Astrocyte (in vitro differentiated cells and primary cell): Measurements from ENCODE around the gene PHYKPL. TPM values are rescaled to one million over a fixed set of nuclear protein-coding genes. Genes with fewer than 3 reads are reported as not detected.

ENCODE experiments used
- DNase-seq: peaks from one replicate; pipeline ENCODE4 v3.0.0-alpha.2; 2010; ENCODE audit warnings: low read depth
- FAIRE-seq: peaks from 2 replicates; lab custom pipeline; 2011; peaks lifted over from hg19 to GRCh38; lab: Jason Lieb, UNC
- H2AFZ ChIP-seq: 2 replicates; pipeline ENCODE4 v1.6.0; 2012; ENCODE audit warnings: low read depth, low read length, inconsistent platforms
- H3K27ac ChIP-seq: 2 replicates; pipeline ENCODE4 v1.5.1; 2011; ENCODE audit warnings: low read depth, low read length, inconsistent platforms
- H3K27me3 ChIP-seq: 2 replicates; pipeline ENCODE4 v1.6.0; 2011; ENCODE audit warnings: low read length, inconsistent platforms; ENCODE audit not compliant: insufficient read depth
- H3K36me3 ChIP-seq: 2 replicates; pipeline ENCODE4 v1.5.1; 2011; ENCODE audit warnings: low read length, inconsistent platforms; ENCODE audit not compliant: insufficient read depth
- H3K4me1 ChIP-seq: 2 replicates; pipeline ENCODE4 v1.5.1; 2011; ENCODE audit warnings: low read length, inconsistent platforms; ENCODE audit not compliant: insufficient read depth
- H3K4me2 ChIP-seq: 2 replicates; pipeline ENCODE4 v1.6.0; 2012; ENCODE audit warnings: low read length, inconsistent platforms
- H3K4me3 ChIP-seq: 2 replicates; pipeline ENCODE4 v1.5.1; 2011; ENCODE audit warnings: low read depth, mild to moderate bottlenecking, low read length, inconsistent platforms; ENCODE audit not compliant: insufficient read depth
- H3K79me2 ChIP-seq: 2 replicates; pipeline ENCODE4 v1.6.0; 2012; ENCODE audit warnings: mild to moderate bottlenecking, low read length, inconsistent platforms; ENCODE audit not compliant: insufficient read depth
- H3K9ac ChIP-seq: 2 replicates; pipeline ENCODE4 v1.6.0; 2012; ENCODE audit warnings: mild to moderate bottlenecking, low read length, inconsistent platforms
- H3K9me3 ChIP-seq: 2 replicates; pipeline ENCODE4 v1.5.1; 2012; ENCODE audit warnings: low read depth, mild to moderate bottlenecking, low read length, inconsistent platforms; ENCODE audit not compliant: insufficient read depth
- H4K20me1 ChIP-seq: 2 replicates; pipeline ENCODE4 v1.6.0; 2012; ENCODE audit warnings: low read length, inconsistent platforms; ENCODE audit not compliant: insufficient read depth
- H3K27ac Mint-ChIP-seq: one replicate; pipeline ENCODE4 v1.8.0; 2021; ENCODE audit warnings: mild to moderate bottlenecking, mixed read lengths; ENCODE audit not compliant: unreplicated experiment
- H3K27me3 Mint-ChIP-seq: one replicate; pipeline ENCODE4 v1.8.0; 2021; ENCODE audit warnings: low read depth, mixed read lengths; ENCODE audit not compliant: unreplicated experiment
- H3K36me3 Mint-ChIP-seq: one replicate; pipeline ENCODE4 v1.8.0; 2021; ENCODE audit warnings: low read depth, mixed read lengths; ENCODE audit not compliant: unreplicated experiment
- H3K4me1 Mint-ChIP-seq: one replicate; pipeline ENCODE4 v1.8.0; 2021; ENCODE audit warnings: low read depth, mixed read lengths; ENCODE audit not compliant: unreplicated experiment
- H3K4me3 Mint-ChIP-seq: one replicate; pipeline ENCODE4 v1.8.0; 2021; ENCODE audit warnings: mild to moderate bottlenecking, moderate library complexity, mixed read lengths; ENCODE audit not compliant: unreplicated experiment
- H3K9me3 Mint-ChIP-seq: one replicate; pipeline ENCODE4 v1.8.0; 2021; ENCODE audit warnings: mild to moderate bottlenecking, mixed read lengths; ENCODE audit not compliant: unreplicated experiment
- CTCF ChIP-seq: IDR thresholded peaks from 2 replicates; pipeline ENCODE4 v1.5.1; 2011; ENCODE audit warnings: low read depth, mild to moderate bottlenecking, inconsistent platforms, low read length, moderate library complexity; ENCODE audit not compliant: insufficient read depth
- EZH2 ChIP-seq: IDR thresholded peaks from 2 replicates; pipeline ENCODE4 v1.6.1; 2012; ENCODE audit warnings: mild to moderate bottlenecking, low read length, inconsistent platforms; ENCODE audit not compliant: insufficient read depth
- total RNA-seq: library from RNA; stranded (reverse); gene quantifications from 2 replicates; pipeline ENCODE4 v1.2.1, GENCODE V29; 2021

The PHYKPL gene
- total RNA-seq, 1 donor from 2014 or later, result 26.5 TPM

DNA sequence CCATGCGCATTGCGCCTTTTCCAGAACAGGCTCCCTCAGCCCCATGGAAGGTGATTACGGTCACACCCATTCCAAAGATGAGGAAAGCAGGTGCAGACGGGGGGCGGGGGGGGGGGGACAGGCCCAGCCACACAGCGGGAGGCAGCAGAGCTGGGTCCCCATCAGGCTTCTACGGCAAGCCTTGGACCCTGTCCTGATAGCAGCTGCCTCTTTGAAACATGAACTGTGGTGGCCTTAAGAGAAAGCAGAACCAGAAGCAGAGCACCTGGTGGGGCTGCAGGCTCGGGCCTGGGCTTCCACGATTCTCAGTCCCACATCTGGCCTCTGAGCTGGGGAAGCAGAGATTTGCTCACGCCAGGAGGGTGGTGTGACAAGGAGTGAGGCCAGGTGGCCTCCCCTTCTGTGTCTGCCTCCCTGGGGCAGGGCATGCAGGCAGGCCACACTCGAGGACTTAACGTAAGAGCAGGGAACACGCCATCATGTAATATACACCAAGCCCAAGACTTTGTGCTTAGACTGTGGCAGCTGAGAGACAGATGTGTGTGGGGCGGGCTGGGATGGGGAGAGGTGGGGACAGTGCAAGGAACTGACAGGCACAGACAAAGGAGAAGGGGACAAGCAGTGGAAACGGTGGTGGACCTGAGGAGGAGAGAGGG is 14.2 kb upstream of the PHYKPL start:
- Mint-ChIP-seq H3K4me3 (no peak overlapping the region), H3K27ac (no peak overlapping the region), H3K4me1 (peaks cover 2% of the 10 kb centered on the region), H3K36me3 (no peaks in the 10 kb centered on the region), H3K9me3 (no peaks in the 10 kb centered on the region), H3K27me3 (peaks cover 16% of the 10 kb centered on the region)
- TF ChIP-seq CTCF (no peak), EZH2 (no peak)
- Histone ChIP-seq H3K4me3 (no peak overlapping the region), H3K9me3 (no peaks in the 10 kb centered on the region), H3K9ac (no peak overlapping the region), H3K36me3 (no peaks in the 10 kb centered on the region), H3K4me2 (no peak overlapping the region), H3K27ac (no peak overlapping the region), H3K4me1 (no peaks in the 10 kb centered on the region), H4K20me1 (no peaks in the 10 kb centered on the region), H3K79me2 (no peaks in the 10 kb centered on the region), H3K27me3 (no peaks in the 10 kb centered on the region), H2AFZ (no peak overlapping the region)
- DNase-seq (no peak), FAIRE-seq (no peak)

DNA sequence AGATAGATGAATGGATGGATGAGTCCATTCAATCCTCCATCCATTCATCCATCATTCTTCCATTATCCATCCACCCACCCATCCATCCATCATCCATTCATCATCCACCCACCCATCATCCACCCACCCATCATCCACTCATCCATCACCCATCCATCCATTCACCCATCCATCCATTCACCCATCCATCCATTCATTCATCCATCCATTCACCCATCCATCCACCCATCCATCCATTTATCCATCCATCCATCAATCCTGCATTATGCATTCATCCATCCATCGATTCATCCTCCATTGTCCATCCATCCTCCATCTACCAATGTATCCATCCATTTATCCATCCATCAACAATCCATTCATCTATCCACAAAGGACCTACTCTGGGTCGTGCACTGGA is 12.8 kb upstream of the PHYKPL start:
- Mint-ChIP-seq H3K4me3 (no peak overlapping the region), H3K9me3 (no peaks in the 10 kb centered on the region), H3K27me3 (peaks cover 16% of the 10 kb centered on the region), H3K36me3 (no peaks in the 10 kb centered on the region), H3K27ac (no peak overlapping the region), H3K4me1 (peaks cover 2% of the 10 kb centered on the region)
- no peaks in the 10 kb centered on the region for H3K9me3 ChIP-seq
- H3K27ac ChIP-seq, result no peak overlapping the region
- H3K79me2 ChIP-seq, result no peaks in the 10 kb centered on the region
- H3K4me2 ChIP-seq, result no peak overlapping the region
- no peak overlapping the region for H3K4me3 ChIP-seq
- H4K20me1 ChIP-seq, result no peaks in the 10 kb centered on the region
- H3K4me1 ChIP-seq, result no peaks in the 10 kb centered on the region
- FAIRE-seq (no peak), DNase-seq (no peak)
- no peak for TF ChIP-seq EZH2
- TF ChIP-seq CTCF, result no peak
- H2AFZ ChIP-seq, result no peak overlapping the region
- no peaks in the 10 kb centered on the region for H3K36me3 ChIP-seq
- no peak overlapping the region for H3K9ac ChIP-seq
- H3K27me3 ChIP-seq, result no peaks in the 10 kb centered on the region

DNA sequence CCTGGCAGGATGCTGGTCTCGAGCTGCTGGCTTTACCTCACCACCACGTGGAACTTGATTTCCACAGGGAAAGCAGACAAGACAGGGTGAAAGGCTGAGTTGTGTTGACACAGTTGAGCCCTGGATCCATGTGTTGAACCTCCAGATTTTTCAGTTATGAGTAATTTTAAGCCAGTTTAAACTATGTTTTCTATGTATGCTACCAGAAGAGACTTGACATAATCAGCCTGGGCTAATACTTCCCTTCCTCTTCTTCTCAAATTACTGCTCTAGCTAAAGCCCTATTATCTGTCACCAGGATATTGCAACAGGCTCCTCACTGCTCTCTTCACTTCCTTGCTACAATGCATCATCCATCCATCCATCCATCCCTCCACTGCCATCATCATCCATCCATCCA is 12.0 kb upstream of the PHYKPL start:
- Histone ChIP-seq H3K9ac (no peak overlapping the region), H2AFZ (no peak overlapping the region), H3K4me1 (no peaks in the 10 kb centered on the region), H3K4me2 (no peak overlapping the region), H4K20me1 (no peaks in the 10 kb centered on the region), H3K27me3 (no peaks in the 10 kb centered on the region), H3K9me3 (no peaks in the 10 kb centered on the region), H3K79me2 (no peaks in the 10 kb centered on the region), H3K4me3 (no peak overlapping the region), H3K36me3 (no peaks in the 10 kb centered on the region), H3K27ac (no peak overlapping the region)
- H3K36me3 Mint-ChIP-seq, result no peaks in the 10 kb centered on the region
- no peak for FAIRE-seq
- H3K27ac Mint-ChIP-seq, result no peak overlapping the region
- TF ChIP-seq EZH2, result no peak
- no peak for TF ChIP-seq CTCF
- H3K4me1 Mint-ChIP-seq, result peaks cover under 1% of the 10 kb centered on the region
- H3K9me3 Mint-ChIP-seq, result no peaks in the 10 kb centered on the region
- H3K4me3 Mint-ChIP-seq, result no peak overlapping the region
- no peak for DNase-seq
- peaks cover 13% of the 10 kb centered on the region for H3K27me3 Mint-ChIP-seq
